Measurements from ENCODE around the gene PANX1.

Gene PANX1

DNA sequence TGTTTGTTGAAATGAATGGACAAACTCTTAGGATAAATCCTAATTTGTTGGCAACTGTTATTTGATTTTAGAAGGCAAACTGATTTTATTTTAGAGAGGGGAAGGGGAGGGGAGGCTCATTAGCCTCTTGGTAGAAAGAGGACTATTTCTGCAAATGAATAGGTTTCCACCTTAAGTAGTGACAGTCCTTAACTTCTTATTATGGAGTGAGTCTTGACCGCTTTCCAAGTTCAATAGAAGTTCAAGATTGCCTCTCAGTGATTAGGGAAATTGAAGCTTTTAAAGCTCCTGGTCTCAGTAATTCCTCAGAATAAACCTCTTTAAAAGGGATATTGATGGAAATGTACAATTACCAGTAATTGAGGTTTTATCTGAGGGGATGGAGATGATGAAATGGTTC is 55.7 kb downstream of the PANX1 start:
- no peak for DNase-seq

DNA sequence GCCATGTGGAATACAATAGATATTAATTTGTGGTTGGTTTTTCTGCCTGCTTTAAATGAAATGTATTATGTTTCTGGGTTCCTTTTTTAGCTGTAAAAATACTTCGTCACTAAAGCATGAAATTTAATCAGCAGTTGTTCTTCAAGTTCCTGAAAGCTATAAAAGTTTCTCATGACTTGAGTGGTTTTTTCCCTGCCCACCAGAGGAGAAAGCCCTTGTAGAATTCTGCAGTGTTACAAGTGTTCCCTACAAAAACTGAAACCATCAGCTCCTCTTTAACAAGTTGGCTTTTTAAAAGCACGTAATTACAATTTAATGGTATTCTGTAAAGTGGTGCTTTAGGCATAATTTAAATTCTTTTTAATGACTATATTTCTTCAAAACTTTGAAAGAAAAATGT is 56.2 kb downstream of the PANX1 start:
- no peak for DNase-seq

DNA sequence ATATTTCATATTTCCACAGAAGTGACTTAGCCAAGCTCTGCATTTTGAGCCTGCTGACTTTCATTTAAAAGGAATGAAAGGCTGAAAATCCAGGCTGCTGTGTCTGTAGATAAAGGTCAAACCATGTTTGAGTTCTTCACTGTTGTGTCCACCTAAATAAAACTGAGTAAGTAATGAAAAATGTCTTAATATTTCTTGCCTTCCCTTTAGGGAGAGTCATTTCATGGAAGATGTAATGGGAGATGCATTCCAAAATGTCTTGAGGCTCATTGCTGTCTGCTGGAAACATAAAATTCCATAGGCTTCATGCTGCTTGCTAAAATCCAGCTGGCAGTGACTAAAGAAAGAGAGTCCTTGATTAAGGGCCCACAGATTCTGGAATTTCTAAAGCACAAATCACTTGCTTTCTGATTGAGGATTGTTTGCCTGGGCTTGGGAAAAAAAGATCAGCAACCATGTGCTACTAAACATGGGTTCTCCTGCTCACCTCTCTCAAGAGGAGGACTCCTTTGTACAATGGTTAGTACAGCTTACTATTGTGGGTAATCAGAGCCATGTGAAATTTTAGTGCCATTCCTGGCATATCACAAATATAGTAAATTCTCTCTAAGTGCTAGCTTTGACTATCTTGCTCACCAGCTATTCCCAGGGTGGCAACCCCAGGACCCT is 56.9 kb downstream of the PANX1 start:
- no peak for DNase-seq

DNA sequence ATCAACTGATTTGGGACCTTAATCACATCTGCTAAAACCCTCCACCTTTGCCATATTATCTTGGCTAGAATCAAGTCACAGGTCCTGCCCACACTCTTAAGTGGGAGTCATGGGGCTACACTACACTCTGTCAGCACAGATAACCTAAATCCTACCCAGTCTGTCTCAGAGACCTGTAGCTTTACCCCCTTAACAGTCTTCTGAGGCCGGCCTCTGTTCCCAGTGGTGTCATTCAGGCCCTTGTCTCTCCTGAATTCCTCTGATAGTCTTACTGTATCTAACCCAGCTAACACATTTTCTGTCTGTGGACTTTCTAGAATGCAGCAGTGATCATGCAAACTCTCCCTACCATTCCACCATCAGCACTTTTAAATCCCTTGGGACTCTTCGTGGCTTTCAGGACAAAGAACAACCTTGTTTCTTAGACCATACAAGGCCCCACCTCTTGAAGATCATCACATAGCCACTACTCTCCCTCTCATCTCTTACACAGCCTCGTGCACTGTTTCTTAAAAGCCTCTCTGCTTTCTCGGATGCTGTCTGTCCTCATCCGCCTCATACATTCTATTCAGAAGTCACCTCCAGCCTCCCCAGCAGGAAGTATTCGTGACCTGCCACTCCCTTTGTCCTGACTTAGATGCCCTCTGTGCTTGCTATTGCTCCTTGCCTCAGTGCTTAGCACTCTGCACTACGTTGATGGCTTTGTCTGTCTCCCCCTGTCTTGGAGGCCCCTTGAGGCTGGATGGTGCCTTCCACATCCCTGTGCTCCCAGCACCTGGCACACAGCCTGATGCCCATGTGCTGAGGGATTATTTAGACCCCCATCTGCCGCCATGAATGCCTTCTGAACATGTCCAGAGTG is 57.9 kb downstream of the PANX1 start:
- DNase-seq = no peak

DNA sequence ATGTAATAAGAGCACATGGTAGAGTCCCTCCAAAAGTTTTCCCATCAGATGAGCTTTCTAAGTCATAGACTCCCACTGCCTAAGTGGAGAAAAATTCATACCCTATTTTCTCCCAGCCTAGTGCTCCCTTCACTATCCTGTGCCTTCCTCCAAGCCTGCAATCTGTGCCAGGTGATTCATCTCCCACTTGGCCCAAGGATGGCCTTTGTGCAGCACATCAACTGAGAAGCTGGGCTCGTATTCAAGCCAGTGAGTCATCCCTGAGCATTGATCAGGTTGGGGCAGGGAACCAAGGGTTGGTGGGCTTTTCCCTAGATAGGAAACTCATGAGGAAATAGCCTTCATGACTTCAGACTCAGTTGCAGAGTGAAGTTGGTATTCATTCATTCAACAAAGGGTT is 64.6 kb downstream of the PANX1 start:
- no peak for DNase-seq

DNA sequence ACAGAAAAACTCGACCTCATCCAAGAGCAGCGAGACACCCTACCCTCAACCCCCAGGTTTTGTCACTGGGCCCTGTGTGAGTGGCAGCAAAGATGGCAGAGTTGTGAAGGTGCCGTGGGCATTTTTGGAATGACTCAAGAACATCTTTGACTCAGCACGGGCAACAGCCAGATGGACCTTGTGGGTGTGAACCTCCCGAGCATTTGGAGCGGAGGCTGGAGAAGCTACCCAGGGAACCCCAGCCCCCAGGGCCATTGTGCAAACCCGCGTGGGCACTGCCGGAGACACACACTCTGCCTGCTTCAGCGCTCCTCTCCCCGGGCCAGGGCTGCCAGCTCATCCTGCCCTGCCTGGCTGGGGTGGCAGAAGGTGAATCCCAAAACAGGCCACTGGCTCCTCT is 66.1 kb downstream of the PANX1 start:
- peak in 21 of 56 donors; percentile 5 to 59 (median 27) for DNase-seq

DNA sequence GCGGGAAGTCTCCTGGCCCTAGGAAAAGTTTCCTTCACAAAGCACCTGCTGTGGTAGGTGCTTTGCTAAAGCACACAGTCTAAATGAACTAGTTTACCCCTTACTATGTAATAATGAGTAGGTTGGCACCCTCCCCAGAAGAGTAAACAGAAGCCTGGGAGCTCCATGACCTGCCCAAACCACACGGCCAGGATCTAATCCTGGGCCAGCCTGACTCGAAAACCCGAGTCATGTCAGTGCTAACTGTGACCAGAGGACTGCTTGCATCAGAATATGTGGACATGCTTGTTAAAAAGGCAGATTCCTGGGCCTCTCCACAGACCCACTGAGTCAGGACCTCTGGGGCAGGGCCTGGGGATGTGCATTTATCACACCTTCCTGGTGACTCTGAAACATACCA is 67.7 kb downstream of the PANX1 start:
- no peak for DNase-seq

DNA sequence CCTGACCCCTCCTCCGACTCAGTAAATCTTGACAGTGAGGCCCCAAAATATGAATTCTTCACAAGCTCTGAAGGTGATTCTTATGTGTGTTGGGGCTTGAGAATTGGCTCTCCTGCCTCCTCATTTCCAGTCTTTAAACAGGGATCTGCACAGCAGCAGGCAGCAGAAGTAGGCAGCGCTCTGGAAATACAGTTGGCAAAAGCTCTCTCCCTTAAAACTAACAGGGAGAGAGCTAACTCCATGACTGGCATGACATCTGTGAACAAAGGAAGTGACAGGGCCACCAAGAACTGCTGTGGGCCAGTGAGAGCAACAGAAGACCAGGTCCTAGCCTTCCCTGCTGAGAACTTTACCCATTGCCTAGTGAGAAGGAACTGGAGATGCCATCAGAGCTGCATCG is 70.1 kb downstream of the PANX1 start:
- DNase-seq = no peak

DNA sequence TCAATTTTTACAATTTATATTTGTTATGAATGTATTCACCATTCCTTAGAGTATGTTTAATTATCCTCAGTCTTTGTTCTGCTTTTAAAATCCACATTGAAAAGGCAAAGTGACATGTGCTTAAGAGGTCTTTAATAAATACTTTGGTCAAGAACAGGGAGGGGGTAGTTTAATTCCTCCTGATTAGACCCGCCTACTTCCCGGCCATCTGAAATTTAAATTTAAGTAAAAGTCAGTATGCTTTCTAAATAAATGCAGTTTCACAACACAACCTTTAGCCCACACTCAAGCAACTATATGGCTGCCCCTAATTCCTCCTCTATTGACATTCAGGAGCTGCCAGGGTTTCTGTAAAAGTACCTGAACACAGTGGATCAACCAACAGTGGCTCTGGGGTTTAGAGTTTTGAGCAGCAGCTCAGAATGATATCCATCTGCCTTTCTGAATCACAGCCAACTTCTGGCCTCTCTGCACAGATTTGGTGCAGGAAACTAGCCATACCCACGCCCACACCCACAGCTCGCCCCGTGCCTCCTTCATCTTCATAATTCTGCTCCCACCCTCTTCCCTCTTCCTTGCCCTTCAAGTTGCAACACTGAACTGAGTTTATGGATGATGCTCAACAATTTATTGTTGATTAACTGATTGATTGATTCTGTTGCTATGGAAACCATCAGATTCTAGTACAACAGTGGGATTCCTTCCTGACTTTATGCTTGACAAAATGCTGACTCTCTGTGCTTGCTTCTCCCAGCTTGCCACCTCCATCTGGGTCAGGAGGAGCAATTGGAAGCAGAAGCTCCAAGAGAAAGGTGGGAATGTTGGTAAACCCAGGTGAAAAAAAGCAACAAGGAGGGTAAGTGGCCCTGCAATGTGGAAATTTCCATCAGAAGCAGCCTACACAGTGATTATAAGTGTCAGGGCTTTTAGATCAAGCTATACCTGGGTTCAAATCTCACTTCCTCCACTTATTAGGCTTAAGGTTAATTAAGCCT is 70.8 kb downstream of the PANX1 start:
- peak in 7 of 56 donors; percentile 2 to 20 (median 3) for DNase-seq

DNA sequence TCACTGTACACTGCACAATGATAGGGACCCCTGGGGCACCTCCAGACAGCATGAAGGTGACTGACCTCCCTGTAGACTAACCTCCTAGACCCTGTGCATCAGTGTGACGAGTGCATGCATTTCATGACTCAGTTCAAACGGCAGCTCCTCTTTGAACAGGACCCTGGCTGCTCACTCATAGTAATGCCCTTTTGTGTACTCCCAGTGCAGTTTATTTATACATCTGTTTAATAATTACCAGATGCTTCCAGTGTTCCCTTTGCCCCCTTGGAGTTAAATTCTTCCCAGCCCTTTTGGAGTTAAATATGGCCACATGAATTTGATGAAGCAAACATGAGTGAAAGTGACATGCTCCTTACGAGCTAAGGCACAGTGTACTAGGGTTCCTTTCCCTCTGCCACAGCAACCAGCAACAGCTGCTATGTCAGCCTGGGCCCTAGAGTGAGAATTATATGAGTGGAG is 72.4 kb downstream of the PANX1 start:
- DNase-seq = no peak

DNA sequence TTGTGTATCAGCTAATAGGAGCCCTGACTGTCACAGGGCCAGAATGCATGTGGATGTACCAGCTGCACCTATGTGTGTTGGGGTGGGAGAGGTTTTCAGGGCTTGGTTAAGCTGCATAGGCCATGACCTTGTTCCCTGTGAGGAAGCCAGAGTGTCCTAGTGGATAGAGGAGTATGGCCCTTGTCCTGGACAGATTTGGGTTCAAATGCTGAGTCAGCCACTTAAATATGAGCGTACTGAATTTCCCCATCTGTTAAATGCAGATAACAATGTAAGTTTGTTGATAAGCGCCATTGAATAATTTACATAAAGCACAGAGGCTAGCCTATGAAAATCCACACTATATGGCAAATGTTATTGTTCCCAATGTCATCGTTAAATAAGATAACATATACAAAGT is 74.4 kb downstream of the PANX1 start:
- no peak for DNase-seq

DNA sequence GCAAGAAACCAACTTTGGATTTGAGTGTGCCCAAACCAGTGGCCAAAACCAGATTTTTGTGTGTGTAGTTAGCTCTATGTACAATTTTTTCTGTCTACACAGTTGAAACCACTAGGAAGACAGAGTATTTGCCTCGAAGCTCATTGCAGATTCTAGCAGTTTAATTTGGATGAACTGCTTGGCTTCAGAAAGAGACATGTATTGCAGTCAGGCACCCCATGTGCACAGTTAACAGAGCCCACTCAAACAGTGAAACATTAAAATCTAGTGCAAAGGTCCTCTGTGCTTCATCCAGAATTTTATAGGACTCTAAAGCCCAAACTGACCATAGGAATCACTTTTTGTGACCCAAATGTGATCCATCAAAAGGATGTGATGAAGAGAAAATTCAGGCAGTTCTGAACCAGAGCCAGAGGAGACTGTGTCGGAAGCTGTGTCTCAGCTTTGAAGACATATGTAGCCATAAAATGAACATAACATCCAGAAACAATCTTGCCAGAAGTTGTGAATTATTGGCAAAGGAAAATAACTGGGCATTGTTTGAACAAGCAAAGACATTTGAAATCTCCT is 82.7 kb downstream of the PANX1 start:
- no peak for DNase-seq

DNA sequence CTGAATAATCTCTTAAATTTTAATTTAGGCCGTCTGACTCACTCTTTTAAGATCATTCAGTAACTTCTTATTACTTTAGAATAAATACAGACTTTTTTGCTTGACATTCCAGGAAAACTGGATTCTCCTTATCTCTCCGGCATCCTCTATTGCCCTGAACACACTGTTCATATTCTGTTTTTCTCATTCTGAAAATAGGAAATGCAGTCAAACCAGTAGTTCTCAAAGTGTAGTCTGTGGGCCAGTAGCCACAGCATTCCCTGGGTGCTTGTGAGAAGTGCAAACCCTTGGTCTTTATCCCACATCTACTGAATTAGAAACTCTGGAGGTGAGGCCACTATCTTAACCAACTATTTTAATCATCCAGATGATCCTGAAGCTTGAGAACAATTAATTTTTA is 84.3 kb downstream of the PANX1 start:
- DNase-seq = no peak

DNA sequence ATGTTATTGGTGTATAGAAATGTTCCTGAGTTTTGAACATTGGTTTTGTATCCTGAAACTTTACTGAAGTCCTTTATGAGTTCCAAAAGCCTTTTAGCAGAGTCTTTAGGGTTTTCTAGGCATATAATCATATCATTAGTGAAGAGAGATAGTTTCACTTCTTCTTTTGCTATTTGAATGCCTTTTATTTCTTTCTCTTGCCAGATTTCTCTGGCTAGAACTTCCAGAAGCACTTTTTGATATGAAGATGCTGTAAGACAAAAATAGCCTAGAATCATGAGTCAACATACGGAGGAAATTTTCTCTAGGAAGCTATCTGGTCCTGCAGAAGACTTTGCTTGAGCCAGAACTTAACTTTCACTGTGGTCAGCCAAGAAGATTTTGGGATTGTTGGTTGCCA is 89.1 kb downstream of the PANX1 start:
- DNase-seq = no peak

DNA sequence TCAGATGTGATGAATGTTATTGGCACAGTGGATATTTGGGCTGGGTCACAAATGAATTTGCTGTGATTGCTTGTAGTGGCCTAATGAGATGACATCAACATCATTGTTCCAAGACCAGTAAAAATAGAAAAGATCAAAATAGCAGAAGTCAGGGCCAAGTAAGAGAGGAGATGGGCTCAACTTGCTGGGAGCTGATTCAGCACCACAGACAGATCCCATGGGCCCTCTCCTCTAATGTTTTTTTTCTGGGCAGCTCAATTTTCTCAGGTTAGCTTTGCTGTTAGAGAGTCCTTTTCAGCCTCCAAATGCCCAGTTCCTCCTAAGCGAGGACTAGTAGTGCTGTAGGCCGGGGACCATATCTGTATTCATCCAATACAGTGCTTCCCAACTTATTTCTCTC is 89.7 kb downstream of the PANX1 start:
- DNase-seq = no peak

DNA sequence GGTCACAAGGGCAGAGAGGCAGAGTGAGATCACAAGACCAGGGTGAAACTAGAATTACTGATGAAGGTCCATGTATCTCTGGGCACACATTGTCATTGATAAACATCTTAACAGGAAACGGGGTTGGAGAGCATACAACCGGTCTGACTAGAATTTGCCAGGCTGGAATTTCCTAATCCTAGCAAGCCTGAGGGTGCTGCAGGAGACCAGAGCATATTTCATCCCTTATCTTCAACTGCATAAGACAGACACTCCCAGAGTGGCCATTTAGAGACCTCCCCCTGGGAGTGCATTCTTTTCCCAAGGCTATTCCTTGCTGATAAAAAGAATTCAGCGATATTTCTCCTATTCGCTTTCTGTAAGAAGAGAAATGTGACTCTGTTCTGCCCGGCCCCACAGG is 91.1 kb downstream of the PANX1 start:
- DNase-seq = no peak

DNA sequence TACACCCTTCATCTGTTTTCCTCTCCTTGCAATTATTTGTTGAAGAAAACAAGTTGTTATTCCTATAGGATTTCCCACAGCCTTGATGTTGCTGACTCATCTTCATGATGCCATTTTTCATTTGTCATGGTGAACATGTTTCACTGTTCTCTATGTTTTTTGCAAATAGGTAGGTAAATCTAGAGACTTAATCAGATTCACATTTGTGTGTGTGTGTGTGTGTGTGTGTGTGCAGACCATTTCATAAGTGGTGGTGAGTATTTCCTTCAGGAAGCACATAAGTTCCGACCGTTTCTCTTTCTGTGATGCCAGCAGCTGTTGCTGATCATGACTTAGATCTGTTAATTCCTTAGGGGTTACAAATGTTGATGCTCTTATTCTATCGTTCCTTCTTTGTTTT is 95.4 kb downstream of the PANX1 start:
- no peak for DNase-seq
